GM18505 (cell line): Measurements from ENCODE around the gene DENND10.

Source experiments
- ATAC-seq: cut with Tn5 transposase; IDR thresholded peaks from one replicate; pipeline ENCODE4 v1.9.1; 2021; ENCODE audit not compliant: unreplicated experiment
- POLR2A ChIP-seq: IDR thresholded peaks from 4 replicates; pipeline ENCODE4 v1.6.1; 2011; ENCODE audit warnings: borderline replicate concordance; ENCODE audit not compliant: insufficient read depth, insufficient read length; ENCODE audit errors: extremely low read depth

Gene DENND10

GRCh38 chr10:119112056-119112455 is 8.1 kb downstream of the DENND10 start:
- TF ChIP-seq POLR2A: no peak
- ATAC-seq: no peak

GRCh38 chr10:119113751-119114732 is 10.1 kb downstream of the DENND10 start:
- no peak for ATAC-seq
- TF ChIP-seq POLR2A: no peak

GRCh38 chr10:119115926-119116325 is 12.0 kb downstream of the DENND10 start:
- no peak for ATAC-seq

GRCh38 chr10:119116326-119116951 is 12.5 kb downstream of the DENND10 start:
- no peak for TF ChIP-seq POLR2A

More at GRCh38 chr10:119115926-119116325, 12.0 kb downstream of the DENND10 start:
- TF ChIP-seq POLR2A: no peak

GRCh38 chr10:119118231-119118630 is 14.3 kb downstream of the DENND10 start:
- no peak for ATAC-seq
- TF ChIP-seq POLR2A: no peak

More at GRCh38 chr10:119116326-119116951, 12.5 kb downstream of the DENND10 start:
- no peak for ATAC-seq

- ATAC-seq: no peak
- no peak for TF ChIP-seq POLR2A
Observed at GRCh38 chr10:119119400-119119799, 15.5 kb downstream of the DENND10 start.

- TF ChIP-seq POLR2A: no peak
- peak; percentile 81 for ATAC-seq
Observed at GRCh38 chr10:119120413-119120867, 16.5 kb downstream of the DENND10 start.

GRCh38 chr10:119120875-119121274 is 17.0 kb downstream of the DENND10 start:
- no peak for ATAC-seq
- TF ChIP-seq POLR2A: no peak

- TF ChIP-seq POLR2A: no peak
- ATAC-seq: no peak
Observed at GRCh38 chr10:119125942-119126341, 22.0 kb downstream of the DENND10 start.

- no peak for ATAC-seq
- TF ChIP-seq POLR2A: no peak
Observed at GRCh38 chr10:119129721-119130120, 25.8 kb downstream of the DENND10 start.

- no peak for ATAC-seq
- TF ChIP-seq POLR2A: peak; percentile 39
Observed at GRCh38 chr10:119131512-119132240, 27.8 kb downstream of the DENND10 start.

- no peak for ATAC-seq
Observed at GRCh38 chr10:119132521-119133345, 28.8 kb downstream of the DENND10 start.

More at GRCh38 chr10:119132521-119133345, 28.8 kb downstream of the DENND10 start:
- TF ChIP-seq POLR2A: no peak
